ENCODE results near the gene GPRIN1.

Gene GPRIN1

GRCh38 chr5:176656467-176656990 is 46.6 kb upstream of the GPRIN1 start:
- Histone ChIP-seq H4K8ac (ENCODE audit: low read length) (no peak overlapping the region), H3K4me3 (ENCODE audit: insufficient read depth in 1 of 2, low read depth in 1 of 2, low read length in 2 of 2) (no peak overlapping the region), H2BK120ac (ENCODE audit: low read depth, low read length) (no peak overlapping the region), H2BK12ac (ENCODE audit: low read length in 2 of 2) (no peak overlapping the region), H2BK5ac (ENCODE audit: low read depth, low read length, poor library complexity, severe bottlenecking) (no peak overlapping the region), H3K27ac (ENCODE audit: low read length, poor library complexity, severe bottlenecking) (no peak overlapping the region), H3K23ac (ENCODE audit: low read length in 2 of 2) (no peak overlapping the region), H4K91ac (ENCODE audit: low read length) (no peak overlapping the region), H3K14ac (ENCODE audit: low read length in 2 of 2) (no peak overlapping the region), H3K9me3 (ENCODE audit: control insufficient read depth, low read length) (no peaks in the 10 kb centered on the region), H3K79me1 (replicated peaks; ENCODE audit: low read length, poor library complexity, severe bottlenecking) (peaks cover 10% of the 10 kb centered on the region), H2BK15ac (ENCODE audit: low read depth, poor library complexity, severe bottlenecking) (no peak overlapping the region), H3K18ac (ENCODE audit: low read depth in 1 of 2, low read length in 2 of 2) (no peak overlapping the region), H3K9ac (ENCODE audit: low read length) (no peak overlapping the region), H3K4ac (ENCODE audit: low read depth in 1 of 2, low read length in 2 of 2) (no peak overlapping the region), H3K27me3 (ENCODE audit: control insufficient read depth in 1 of 2, insufficient read depth in 1 of 2, low read length in 2 of 2) (peaks cover 0 to 5% of the 10 kb centered on the region in 2 experiments), H3K36me3 (ENCODE audit: control insufficient read depth in 1 of 2, insufficient read depth in 2 of 2, low read depth in 1 of 2, low read length in 2 of 2) (peaks cover 53 to 56% of the 10 kb centered on the region in 2 experiments), H2AK5ac (ENCODE audit: low read length, severe bottlenecking) (no peak overlapping the region), H2AFZ (ENCODE audit: low read depth, low read length) (no peak overlapping the region), H3K4me1 (ENCODE audit: control insufficient read depth, insufficient read depth, low read depth, low read length) (peaks cover 22% of the 10 kb centered on the region), H3K4me2 (ENCODE audit: low read length, poor library complexity, severe bottlenecking) (no peak overlapping the region)
- 93% methylated on average over 13 of the region's 13 CpGs for WGBS
- DNase-seq = no peak

DNA sequence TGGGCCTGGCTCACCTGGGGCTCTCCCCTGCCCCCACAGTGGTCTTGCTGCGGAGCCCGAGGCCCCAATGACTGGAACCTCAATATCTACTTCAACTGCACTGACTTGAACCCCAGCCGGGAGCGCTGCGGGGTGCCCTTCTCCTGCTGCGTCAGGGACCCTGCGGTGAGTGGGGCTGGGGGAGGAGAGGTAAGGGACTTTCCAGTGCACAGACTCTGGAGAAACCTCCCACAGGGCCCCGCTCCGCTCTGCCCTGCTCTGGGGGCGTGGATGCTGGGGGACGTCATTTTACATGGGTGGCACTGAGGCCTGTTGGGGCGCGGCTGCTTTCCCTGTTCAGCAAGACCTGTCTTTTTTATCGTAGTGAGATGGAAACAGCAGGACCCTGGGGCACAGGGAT is 44.9 kb upstream of the GPRIN1 start:
- Histone ChIP-seq H2AK5ac (ENCODE audit: low read length, severe bottlenecking) (no peak overlapping the region), H4K8ac (ENCODE audit: low read length) (no peak overlapping the region), H2BK12ac (ENCODE audit: low read length in 2 of 2) (no peak overlapping the region), H2BK120ac (ENCODE audit: low read depth, low read length) (no peak overlapping the region), H3K23ac (ENCODE audit: low read length in 2 of 2) (no peak overlapping the region), H3K4me2 (ENCODE audit: low read length, poor library complexity, severe bottlenecking) (no peak overlapping the region), H3K79me1 (replicated peaks; ENCODE audit: low read length, poor library complexity, severe bottlenecking) (peaks cover 26% of the 10 kb centered on the region), H3K4me3 (ENCODE audit: insufficient read depth in 1 of 2, low read depth in 1 of 2, low read length in 2 of 2) (no peak overlapping the region), H3K27me3 (ENCODE audit: control insufficient read depth in 1 of 2, insufficient read depth in 1 of 2, low read length in 2 of 2) (no peaks in the 10 kb centered on the region), H3K9me3 (ENCODE audit: control insufficient read depth, low read length) (no peaks in the 10 kb centered on the region), H2AFZ (ENCODE audit: low read depth, low read length) (no peak overlapping the region), H3K36me3 (ENCODE audit: control insufficient read depth in 1 of 2, insufficient read depth in 2 of 2, low read depth in 1 of 2, low read length in 2 of 2) (peaks cover 53 to 64% of the 10 kb centered on the region in 2 experiments), H3K14ac (ENCODE audit: low read length in 2 of 2) (no peak overlapping the region), H3K4ac (ENCODE audit: low read depth in 1 of 2, low read length in 2 of 2) (no peak overlapping the region), H3K9ac (ENCODE audit: low read length) (no peak overlapping the region), H4K91ac (ENCODE audit: low read length) (no peak overlapping the region), H2BK5ac (ENCODE audit: low read depth, low read length, poor library complexity, severe bottlenecking) (no peak overlapping the region), H3K4me1 (ENCODE audit: control insufficient read depth, insufficient read depth, low read depth, low read length) (peaks cover 25% of the 10 kb centered on the region), H3K27ac (ENCODE audit: low read length, poor library complexity, severe bottlenecking) (no peak overlapping the region), H2BK15ac (ENCODE audit: low read depth, poor library complexity, severe bottlenecking) (no peak overlapping the region), H3K18ac (ENCODE audit: low read depth in 1 of 2, low read length in 2 of 2) (no peak overlapping the region)
- DNase-seq = no peak
- WGBS = 93% methylated on average over 12 of the region's 14 CpGs

DNA sequence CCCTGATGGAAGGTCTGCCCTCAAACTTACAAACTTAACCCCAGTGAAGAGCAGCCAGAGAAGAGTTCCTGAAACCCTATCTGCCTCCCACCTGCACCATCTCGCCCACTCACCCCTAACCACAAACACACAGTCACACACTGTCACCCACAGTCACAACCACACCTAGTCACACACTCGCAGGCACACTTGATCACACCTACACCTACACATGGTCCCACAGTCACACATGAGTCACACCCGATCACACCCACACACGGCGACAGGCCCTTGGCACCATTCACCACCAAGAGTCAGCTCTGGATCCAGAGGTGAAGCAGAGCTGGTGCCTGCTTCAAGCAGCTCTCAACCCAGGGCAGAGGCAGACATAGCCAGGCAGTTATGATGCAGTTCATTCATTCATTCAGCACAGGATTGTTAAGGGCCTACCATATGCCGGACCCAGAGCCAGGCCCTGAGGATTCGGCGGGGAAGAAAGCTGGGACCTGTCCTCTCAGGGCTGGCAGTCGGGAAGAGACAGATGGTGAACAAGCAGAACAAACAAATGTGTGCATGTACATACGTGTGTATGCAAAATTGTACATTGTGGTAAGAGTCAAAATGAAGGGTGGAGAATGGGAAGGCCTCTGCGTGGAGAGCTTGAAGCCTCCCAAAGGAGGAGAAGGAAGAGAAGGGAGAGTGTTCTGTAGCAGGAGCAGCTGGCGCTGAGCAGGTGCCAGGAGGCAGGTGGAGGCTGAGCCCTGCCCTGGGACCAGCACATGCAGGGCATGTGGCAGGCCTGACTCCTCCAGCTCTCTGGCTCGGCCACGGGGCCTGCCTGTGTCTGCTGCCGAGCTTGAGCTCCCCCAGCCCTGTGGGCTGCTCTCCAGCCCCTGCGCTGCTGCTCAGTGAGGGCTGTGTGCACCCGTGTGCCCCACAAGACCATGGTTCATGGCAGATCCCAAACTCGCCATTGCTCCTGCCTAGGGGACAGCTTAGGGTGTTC is 43.7 kb upstream of the GPRIN1 start:
- Histone ChIP-seq H3K4me1 (ENCODE audit: control insufficient read depth, insufficient read depth, low read depth, low read length) (peaks cover 25% of the 10 kb centered on the region), H3K27me3 (ENCODE audit: control insufficient read depth in 1 of 2, insufficient read depth in 1 of 2, low read length in 2 of 2) (no peaks in the 10 kb centered on the region), H3K4me3 (ENCODE audit: insufficient read depth in 1 of 2, low read depth in 1 of 2, low read length in 2 of 2) (no peak overlapping the region), H3K79me1 (replicated peaks; ENCODE audit: low read length, poor library complexity, severe bottlenecking) (peaks cover 30% of the 10 kb centered on the region), H2BK120ac (ENCODE audit: low read depth, low read length) (no peak overlapping the region), H3K36me3 (ENCODE audit: control insufficient read depth in 1 of 2, insufficient read depth in 2 of 2, low read depth in 1 of 2, low read length in 2 of 2) (peaks cover 53 to 66% of the 10 kb centered on the region in 2 experiments), H3K4ac (ENCODE audit: low read depth in 1 of 2, low read length in 2 of 2) (no peak overlapping the region), H2AFZ (ENCODE audit: low read depth, low read length) (no peak overlapping the region), H3K4me2 (ENCODE audit: low read length, poor library complexity, severe bottlenecking) (no peak overlapping the region), H3K9ac (ENCODE audit: low read length) (no peak overlapping the region), H2BK5ac (ENCODE audit: low read depth, low read length, poor library complexity, severe bottlenecking) (no peak overlapping the region), H3K27ac (ENCODE audit: low read length, poor library complexity, severe bottlenecking) (no peak overlapping the region), H4K91ac (ENCODE audit: low read length) (no peak overlapping the region), H3K14ac (ENCODE audit: low read length in 2 of 2) (no peak overlapping the region), H3K23ac (ENCODE audit: low read length in 2 of 2) (no peak overlapping the region), H2BK12ac (ENCODE audit: low read length in 2 of 2) (no peak overlapping the region), H3K9me3 (ENCODE audit: control insufficient read depth, low read length) (no peaks in the 10 kb centered on the region), H2AK5ac (ENCODE audit: low read length, severe bottlenecking) (no peak overlapping the region), H3K18ac (ENCODE audit: low read depth in 1 of 2, low read length in 2 of 2) (no peak overlapping the region), H2BK15ac (ENCODE audit: low read depth, poor library complexity, severe bottlenecking) (no peak overlapping the region), H4K8ac (ENCODE audit: low read length) (no peak overlapping the region)
- 95% methylated on average over 18 of the region's 18 CpGs for WGBS
- no peak for DNase-seq

DNA sequence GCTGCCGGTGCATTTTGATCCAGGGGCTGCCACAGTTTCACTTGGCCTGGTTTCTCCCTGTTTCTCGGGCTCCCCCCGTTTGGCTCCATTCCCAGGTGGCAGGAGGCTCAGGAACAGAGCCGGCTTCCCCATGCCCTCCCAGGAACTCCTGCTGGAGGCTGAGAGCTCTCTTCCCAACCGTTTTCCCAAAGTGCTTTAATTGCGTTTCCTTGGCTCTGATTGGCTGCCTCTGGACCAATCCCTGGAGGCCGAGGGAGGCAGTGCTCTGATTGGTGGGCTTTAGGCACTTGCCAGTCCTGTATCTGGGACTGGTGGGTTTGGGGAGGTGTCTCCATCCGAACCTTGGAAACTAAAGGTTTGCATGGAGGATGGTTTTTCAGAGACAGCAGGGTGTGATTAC is 42.2 kb upstream of the GPRIN1 start:
- Histone ChIP-seq H3K4me3 (ENCODE audit: insufficient read depth in 1 of 2, low read depth in 1 of 2, low read length in 2 of 2) (no peak overlapping the region), H2AFZ (ENCODE audit: low read depth, low read length) (no peak overlapping the region), H2BK12ac (ENCODE audit: low read length in 2 of 2) (no peak overlapping the region), H3K27me3 (ENCODE audit: control insufficient read depth in 1 of 2, insufficient read depth in 1 of 2, low read length in 2 of 2) (no peaks in the 10 kb centered on the region), H3K4me1 (ENCODE audit: control insufficient read depth, insufficient read depth, low read depth, low read length) (peaks cover 27% of the 10 kb centered on the region), H3K79me1 (replicated peaks; ENCODE audit: low read length, poor library complexity, severe bottlenecking) (peaks cover 39% of the 10 kb centered on the region), H2BK5ac (ENCODE audit: low read depth, low read length, poor library complexity, severe bottlenecking) (no peak overlapping the region), H3K4ac (ENCODE audit: low read depth in 1 of 2, low read length in 2 of 2) (no peak overlapping the region), H3K18ac (ENCODE audit: low read depth in 1 of 2, low read length in 2 of 2) (no peak overlapping the region), H3K27ac (ENCODE audit: low read length, poor library complexity, severe bottlenecking) (no peak overlapping the region), H3K9me3 (ENCODE audit: control insufficient read depth, low read length) (no peaks in the 10 kb centered on the region), H3K23ac (ENCODE audit: low read length in 2 of 2) (no peak overlapping the region), H2AK5ac (ENCODE audit: low read length, severe bottlenecking) (no peak overlapping the region), H3K14ac (ENCODE audit: low read length in 2 of 2) (no peak overlapping the region), H4K91ac (ENCODE audit: low read length) (no peak overlapping the region), H2BK120ac (ENCODE audit: low read depth, low read length) (no peak overlapping the region), H3K36me3 (ENCODE audit: control insufficient read depth in 1 of 2, insufficient read depth in 2 of 2, low read depth in 1 of 2, low read length in 2 of 2) (peaks cover 46 to 58% of the 10 kb centered on the region in 2 experiments), H4K8ac (ENCODE audit: low read length) (no peak overlapping the region), H3K9ac (ENCODE audit: low read length) (no peak overlapping the region), H3K4me2 (ENCODE audit: low read length, poor library complexity, severe bottlenecking) (no peak overlapping the region), H2BK15ac (ENCODE audit: low read depth, poor library complexity, severe bottlenecking) (no peak overlapping the region)
- 82% methylated on average over 7 of the region's 8 CpGs for WGBS
- no peak for DNase-seq
